ENCODE data around the gene MRPL10.

The MRPL10 gene

GRCh38 chr17:47875011-47875985 is 44.0 kb upstream of the MRPL10 start:
- Histone ChIP-seq H3K36me3 (ENCODE audit: insufficient read depth, insufficient read length, low read length) (no peaks in the 10 kb centered on the region), H3K9ac (ENCODE audit: insufficient read length, low read depth) (no peak overlapping the region), H3K27me3 (ENCODE audit: insufficient read depth, insufficient read length) (peaks cover 15% of the 10 kb centered on the region), H3K4me1 (ENCODE audit: insufficient read depth, insufficient read length) (peaks cover 27% of the 10 kb centered on the region), H3K9me3 (ENCODE audit: insufficient read depth, low read length) (no peaks in the 10 kb centered on the region), H3K4me3 (ENCODE audit: insufficient read length, low read depth) (no peak overlapping the region)
- no peak for DNase-seq (ENCODE audit: low read depth, low spot score)
- TF ChIP-seq ZNF274 (IDR thresholded peaks at IDR 0.05; ENCODE audit: low read depth, low read length), result no peak
- no peak for TF ChIP-seq SUZ12 (IDR thresholded peaks at IDR 0.05; ENCODE audit: extremely low read depth, insufficient read depth, insufficient read length)
- TF ChIP-seq YY1 (IDR thresholded peaks at IDR 0.05; ENCODE audit: insufficient read depth, insufficient read length), result no peak

GRCh38 chr17:47873200-47874090 is 42.1 kb upstream of the MRPL10 start:
- H3K27me3 ChIP-seq (ENCODE audit: insufficient read depth, insufficient read length), result peaks cover 15% of the 10 kb centered on the region
- H3K9ac ChIP-seq (ENCODE audit: insufficient read length, low read depth), result peak overlapping the region; percentile 16

GRCh38 chr17:47872651-47873161 is 41.4 kb upstream of the MRPL10 start:
- Histone ChIP-seq H3K4me1 (ENCODE audit: insufficient read depth, insufficient read length) (peaks cover 22% of the 10 kb centered on the region), H3K9me3 (ENCODE audit: insufficient read depth, low read length) (no peaks in the 10 kb centered on the region), H3K4me3 (ENCODE audit: insufficient read length, low read depth) (peak overlapping the region; percentile 19), H3K36me3 (ENCODE audit: insufficient read depth, insufficient read length, low read length) (no peaks in the 10 kb centered on the region), H3K9ac (ENCODE audit: insufficient read length, low read depth) (peak overlapping the region; percentile 68), H3K27me3 (ENCODE audit: insufficient read depth, insufficient read length) (peaks cover 15% of the 10 kb centered on the region)
- TF ChIP-seq ZNF274 (IDR thresholded peaks at IDR 0.05; ENCODE audit: low read depth, low read length) (no peak), SUZ12 (IDR thresholded peaks at IDR 0.05; ENCODE audit: extremely low read depth, insufficient read depth, insufficient read length) (no peak), YY1 (IDR thresholded peaks at IDR 0.05; ENCODE audit: insufficient read depth, insufficient read length) (no peak)
- DNase-seq (ENCODE audit: low read depth, low spot score), result peak; percentile 20

More at GRCh38 chr17:47873200-47874090, 42.1 kb upstream of the MRPL10 start:
- H3K9me3 ChIP-seq (ENCODE audit: insufficient read depth, low read length), result no peaks in the 10 kb centered on the region
- no peak for DNase-seq (ENCODE audit: low read depth, low spot score)
- no peak overlapping the region for H3K4me3 ChIP-seq (ENCODE audit: insufficient read length, low read depth)
- peaks cover 29% of the 10 kb centered on the region for H3K4me1 ChIP-seq (ENCODE audit: insufficient read depth, insufficient read length)
- H3K36me3 ChIP-seq (ENCODE audit: insufficient read depth, insufficient read length, low read length), result no peaks in the 10 kb centered on the region
- TF ChIP-seq SUZ12 (IDR thresholded peaks at IDR 0.05; ENCODE audit: extremely low read depth, insufficient read depth, insufficient read length) (no peak), YY1 (IDR thresholded peaks at IDR 0.05; ENCODE audit: insufficient read depth, insufficient read length) (no peak), ZNF274 (IDR thresholded peaks at IDR 0.05; ENCODE audit: low read depth, low read length) (no peak)

- Histone ChIP-seq H3K4me1 (ENCODE audit: insufficient read depth, insufficient read length) (peaks cover 18% of the 10 kb centered on the region), H3K27me3 (ENCODE audit: insufficient read depth, insufficient read length) (peaks cover 15% of the 10 kb centered on the region), H3K9ac (ENCODE audit: insufficient read length, low read depth) (peak overlapping the region; percentile 68), H3K36me3 (ENCODE audit: insufficient read depth, insufficient read length, low read length) (no peaks in the 10 kb centered on the region), H3K9me3 (ENCODE audit: insufficient read depth, low read length) (no peaks in the 10 kb centered on the region), H3K4me3 (ENCODE audit: insufficient read length, low read depth) (peak overlapping the region; percentile 19)
- DNase-seq (ENCODE audit: low read depth, low spot score), result no peak
- TF ChIP-seq ZNF274 (IDR thresholded peaks at IDR 0.05; ENCODE audit: low read depth, low read length) (no peak), SUZ12 (IDR thresholded peaks at IDR 0.05; ENCODE audit: extremely low read depth, insufficient read depth, insufficient read length) (no peak), YY1 (IDR thresholded peaks at IDR 0.05; ENCODE audit: insufficient read depth, insufficient read length) (no peak)
These were observed 40.8 kb upstream of the MRPL10 start for GRCh38 chr17:47872019-47872650.

- peaks cover 15% of the 10 kb centered on the region for H3K27me3 ChIP-seq (ENCODE audit: insufficient read depth, insufficient read length)
- TF ChIP-seq ZNF274 (IDR thresholded peaks at IDR 0.05; ENCODE audit: low read depth, low read length) (no peak), YY1 (IDR thresholded peaks at IDR 0.05; ENCODE audit: insufficient read depth, insufficient read length) (no peak), SUZ12 (IDR thresholded peaks at IDR 0.05; ENCODE audit: extremely low read depth, insufficient read depth, insufficient read length) (no peak)
- DNase-seq (ENCODE audit: low read depth, low spot score), result no peak
These were observed 39.7 kb upstream of the MRPL10 start for GRCh38 chr17:47871048-47871447.

GRCh38 chr17:47870056-47870455 is 38.7 kb upstream of the MRPL10 start:
- H3K27me3 ChIP-seq (ENCODE audit: insufficient read depth, insufficient read length), result peaks cover 18% of the 10 kb centered on the region

More at GRCh38 chr17:47871048-47871447, 39.7 kb upstream of the MRPL10 start:
- no peaks in the 10 kb centered on the region for H3K36me3 ChIP-seq (ENCODE audit: insufficient read depth, insufficient read length, low read length)
- H3K4me3 ChIP-seq (ENCODE audit: insufficient read length, low read depth), result no peak overlapping the region
- H3K9me3 ChIP-seq (ENCODE audit: insufficient read depth, low read length), result no peaks in the 10 kb centered on the region
- peaks cover 17% of the 10 kb centered on the region for H3K4me1 ChIP-seq (ENCODE audit: insufficient read depth, insufficient read length)
- H3K9ac ChIP-seq (ENCODE audit: insufficient read length, low read depth), result no peak overlapping the region

More at GRCh38 chr17:47870056-47870455, 38.7 kb upstream of the MRPL10 start:
- no peaks in the 10 kb centered on the region for H3K36me3 ChIP-seq (ENCODE audit: insufficient read depth, insufficient read length, low read length)
- H3K9me3 ChIP-seq (ENCODE audit: insufficient read depth, low read length), result no peaks in the 10 kb centered on the region
- H3K9ac ChIP-seq (ENCODE audit: insufficient read length, low read depth), result no peak overlapping the region
- peaks cover 11% of the 10 kb centered on the region for H3K4me1 ChIP-seq (ENCODE audit: insufficient read depth, insufficient read length)
- H3K4me3 ChIP-seq (ENCODE audit: insufficient read length, low read depth), result no peak overlapping the region
- DNase-seq (ENCODE audit: low read depth, low spot score), result no peak
- no peak for TF ChIP-seq SUZ12 (IDR thresholded peaks at IDR 0.05; ENCODE audit: extremely low read depth, insufficient read depth, insufficient read length)
- no peak for TF ChIP-seq YY1 (IDR thresholded peaks at IDR 0.05; ENCODE audit: insufficient read depth, insufficient read length)
- no peak for TF ChIP-seq ZNF274 (IDR thresholded peaks at IDR 0.05; ENCODE audit: low read depth, low read length)
